ENCODE measurements around the gene PFKFB3.

The PFKFB3 gene

DNA sequence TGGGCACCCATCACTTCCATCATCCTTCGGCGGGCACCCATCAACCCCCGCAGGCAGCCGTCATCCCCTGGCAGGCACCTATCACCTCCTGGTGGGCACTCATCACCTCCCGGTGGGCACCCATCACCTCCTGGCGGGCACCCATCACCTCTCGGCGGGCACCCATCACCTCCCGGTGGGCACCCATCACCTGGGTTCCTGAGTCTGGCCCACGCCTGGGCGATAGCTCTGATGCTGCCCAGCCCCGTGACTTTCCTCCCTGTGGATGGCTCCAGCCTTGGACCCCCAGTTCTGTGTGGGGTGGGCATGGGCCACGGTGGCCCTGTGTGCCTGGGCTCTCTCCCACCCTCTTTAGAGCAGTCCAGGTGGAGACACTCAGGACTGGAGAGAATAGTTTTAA lies 29.0 kb downstream of the PFKFB3 start:
- Histone ChIP-seq H3K23ac (ENCODE audit: low read length) (no peak overlapping the region), H4K8ac (ENCODE audit: low read depth, low read length) (no peak overlapping the region), H3K4me1 (ENCODE audit: control insufficient read depth, low read depth, low read length) (no peaks in the 10 kb centered on the region), H3K9ac (ENCODE audit: low read length) (no peak overlapping the region), H4K5ac (ENCODE audit: low read length) (no peak overlapping the region), H3K79me2 (ENCODE audit: control insufficient read depth, insufficient read depth, low read length) (no peaks in the 10 kb centered on the region), H2BK120ac (ENCODE audit: low read depth, low read length) (no peak overlapping the region), H3K36me3 (ENCODE audit: control insufficient read depth, insufficient read depth, low read length) (peaks cover 14% of the 10 kb centered on the region), H3K4me3 (ENCODE audit: low read length) (no peak overlapping the region), H3K27me3 (ENCODE audit: insufficient read depth, low read length, poor library complexity) (no peaks in the 10 kb centered on the region), H3K56ac (ENCODE audit: low read length) (no peak overlapping the region), H2BK5ac (ENCODE audit: low read length) (no peak overlapping the region), H3K79me1 (ENCODE audit: low read length) (no peaks in the 10 kb centered on the region), H3K18ac (ENCODE audit: low read length) (no peak overlapping the region), H3K4ac (ENCODE audit: low read depth, low read length) (no peak overlapping the region), H3K27ac (ENCODE audit: low read depth, low read length) (no peak overlapping the region), H2BK15ac (replicated peaks; ENCODE audit: low read depth) (no peak overlapping the region), H3K4me2 (ENCODE audit: low read length) (no peak overlapping the region), H2AK5ac (ENCODE audit: low read length) (no peak overlapping the region)
- no CpG with 5 or more reads among the region's 13 CpGs for WGBS (ENCODE audit: extremely low coverage, insufficient coverage, low lambda C conversion rate)
- DNase-seq, result no peak

DNA sequence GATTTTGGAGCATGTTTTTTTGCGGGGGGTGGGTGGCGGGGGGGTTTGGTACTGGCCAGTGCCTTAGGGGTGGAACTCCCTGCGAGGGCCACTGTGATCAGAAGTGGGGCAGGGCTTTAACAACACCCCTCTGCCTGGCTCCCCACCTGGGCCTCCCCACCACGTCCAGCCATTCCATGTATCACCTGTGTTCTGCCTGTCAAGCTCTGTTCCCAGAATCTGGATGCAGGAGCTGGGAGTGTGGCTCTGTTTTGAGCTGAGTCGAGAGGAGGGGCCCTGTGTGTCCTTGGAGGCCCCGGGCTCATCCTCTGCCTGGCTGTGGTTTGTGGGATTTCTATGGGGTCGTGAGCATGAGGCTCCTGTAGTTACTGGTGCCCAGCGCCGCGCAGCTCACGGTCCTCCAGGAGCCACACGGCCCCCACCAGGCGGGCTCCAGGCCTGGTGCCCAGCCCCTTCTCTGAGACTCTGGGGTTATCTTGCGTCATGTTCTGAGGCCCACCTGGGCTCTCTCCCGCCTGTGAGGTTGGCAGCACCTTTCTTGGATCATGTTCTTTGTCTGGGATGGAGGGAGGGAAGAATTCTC lies 29.6 kb downstream of the PFKFB3 start:
- Histone ChIP-seq H3K4me2 (ENCODE audit: low read length) (no peak overlapping the region), H2BK120ac (ENCODE audit: low read depth, low read length) (no peak overlapping the region), H3K79me2 (ENCODE audit: control insufficient read depth, insufficient read depth, low read length) (no peaks in the 10 kb centered on the region), H3K4ac (ENCODE audit: low read depth, low read length) (no peak overlapping the region), H3K4me1 (ENCODE audit: control insufficient read depth, low read depth, low read length) (no peaks in the 10 kb centered on the region), H3K9ac (ENCODE audit: low read length) (no peak overlapping the region), H2BK5ac (ENCODE audit: low read length) (no peak overlapping the region), H3K27ac (ENCODE audit: low read depth, low read length) (no peak overlapping the region), H3K79me1 (ENCODE audit: low read length) (no peaks in the 10 kb centered on the region), H3K18ac (ENCODE audit: low read length) (no peak overlapping the region), H3K36me3 (ENCODE audit: control insufficient read depth, insufficient read depth, low read length) (peaks cover 12% of the 10 kb centered on the region), H2AK5ac (ENCODE audit: low read length) (no peak overlapping the region), H3K4me3 (ENCODE audit: low read length) (no peak overlapping the region), H2BK15ac (replicated peaks; ENCODE audit: low read depth) (no peak overlapping the region), H3K23ac (ENCODE audit: low read length) (no peak overlapping the region), H4K5ac (ENCODE audit: low read length) (no peak overlapping the region), H4K8ac (ENCODE audit: low read depth, low read length) (no peak overlapping the region), H3K56ac (ENCODE audit: low read length) (no peak overlapping the region), H3K27me3 (ENCODE audit: insufficient read depth, low read length, poor library complexity) (no peaks in the 10 kb centered on the region)
- no peak for DNase-seq
- no CpG with 5 or more reads among the region's 15 CpGs for WGBS (ENCODE audit: extremely low coverage, insufficient coverage, low lambda C conversion rate)

DNA sequence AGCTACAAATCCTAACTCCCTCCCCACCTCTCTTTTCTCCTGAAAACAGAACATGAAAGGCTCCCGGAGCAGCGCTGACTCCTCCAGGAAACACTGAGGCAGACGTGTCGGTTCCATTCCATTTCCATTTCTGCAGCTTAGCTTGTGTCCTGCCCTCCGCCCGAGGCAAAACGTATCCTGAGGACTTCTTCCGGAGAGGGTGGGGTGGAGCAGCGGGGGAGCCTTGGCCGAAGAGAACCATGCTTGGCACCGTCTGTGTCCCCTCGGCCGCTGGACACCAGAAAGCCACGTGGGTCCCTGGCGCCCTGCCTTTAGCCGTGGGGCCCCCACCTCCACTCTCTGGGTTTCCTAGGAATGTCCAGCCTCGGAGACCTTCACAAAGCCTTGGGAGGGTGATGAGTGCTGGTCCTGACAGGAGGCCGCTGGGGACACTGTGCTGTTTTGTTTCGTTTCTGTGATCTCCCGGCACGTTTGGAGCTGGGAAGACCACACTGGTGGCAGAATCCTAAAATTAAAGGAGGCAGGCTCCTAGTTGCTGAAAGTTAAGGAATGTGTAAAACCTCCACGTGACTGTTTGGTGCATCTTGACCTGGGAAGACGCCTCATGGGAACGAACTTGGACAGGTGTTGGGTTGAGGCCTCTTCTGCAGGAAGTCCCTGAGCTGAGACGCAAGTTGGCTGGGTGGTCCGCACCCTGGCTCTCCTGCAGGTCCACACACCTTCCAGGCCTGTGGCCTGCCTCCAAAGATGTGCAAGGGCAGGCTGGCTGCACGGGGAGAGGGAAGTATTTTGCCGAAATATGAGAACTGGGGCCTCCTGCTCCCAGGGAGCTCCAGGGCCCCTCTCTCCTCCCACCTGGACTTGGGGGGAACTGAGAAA lies 30.4 kb downstream of the PFKFB3 start:
- Histone ChIP-seq H3K79me1 (ENCODE audit: low read length) (no peaks in the 10 kb centered on the region), H4K5ac (ENCODE audit: low read length) (no peak overlapping the region), H2BK120ac (ENCODE audit: low read depth, low read length) (no peak overlapping the region), H3K4me1 (ENCODE audit: control insufficient read depth, low read depth, low read length) (no peaks in the 10 kb centered on the region), H3K18ac (ENCODE audit: low read length) (no peak overlapping the region), H2BK15ac (replicated peaks; ENCODE audit: low read depth) (no peak overlapping the region), H2BK5ac (ENCODE audit: low read length) (no peak overlapping the region), H4K8ac (ENCODE audit: low read depth, low read length) (no peak overlapping the region), H3K27ac (ENCODE audit: low read depth, low read length) (no peak overlapping the region), H3K4me2 (ENCODE audit: low read length) (no peak overlapping the region), H3K9ac (ENCODE audit: low read length) (no peak overlapping the region), H3K4ac (ENCODE audit: low read depth, low read length) (no peak overlapping the region), H3K27me3 (ENCODE audit: insufficient read depth, low read length, poor library complexity) (no peaks in the 10 kb centered on the region), H3K4me3 (ENCODE audit: low read length) (no peak overlapping the region), H2AK5ac (ENCODE audit: low read length) (no peak overlapping the region), H3K56ac (ENCODE audit: low read length) (no peak overlapping the region), H3K23ac (ENCODE audit: low read length) (no peak overlapping the region), H3K36me3 (ENCODE audit: control insufficient read depth, insufficient read depth, low read length) (peaks cover 10% of the 10 kb centered on the region), H3K79me2 (ENCODE audit: control insufficient read depth, insufficient read depth, low read length) (no peaks in the 10 kb centered on the region)
- WGBS (ENCODE audit: extremely low coverage, insufficient coverage, low lambda C conversion rate), result no CpG with 5 or more reads among the region's 28 CpGs
- DNase-seq, result no peak

DNA sequence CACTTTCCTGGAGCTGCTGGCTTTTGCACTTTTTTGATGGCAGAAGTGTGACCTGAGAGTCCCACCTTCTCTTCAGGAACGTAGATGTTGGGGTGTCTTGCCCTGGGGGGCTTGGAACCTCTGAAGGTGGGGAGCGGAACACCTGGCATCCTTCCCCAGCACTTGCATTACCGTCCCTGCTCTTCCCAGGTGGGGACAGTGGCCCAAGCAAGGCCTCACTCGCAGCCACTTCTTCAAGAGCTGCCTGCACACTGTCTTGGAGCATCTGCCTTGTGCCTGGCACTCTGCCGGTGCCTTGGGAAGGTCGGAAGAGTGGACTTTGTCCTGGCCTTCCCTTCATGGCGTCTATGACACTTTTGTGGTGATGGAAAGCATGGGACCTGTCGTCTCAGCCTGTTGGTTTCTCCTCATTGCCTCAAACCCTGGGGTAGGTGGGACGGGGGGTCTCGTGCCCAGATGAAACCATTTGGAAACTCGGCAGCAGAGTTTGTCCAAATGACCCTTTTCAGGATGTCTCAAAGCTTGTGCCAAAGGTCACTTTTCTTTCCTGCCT lies 31.1 kb downstream of the PFKFB3 start:
- H3K36me3 ChIP-seq (ENCODE audit: control insufficient read depth, insufficient read depth, low read length), result peaks cover 6% of the 10 kb centered on the region
- H2BK120ac ChIP-seq (ENCODE audit: low read depth, low read length), result no peak overlapping the region
- no peaks in the 10 kb centered on the region for H3K79me1 ChIP-seq (ENCODE audit: low read length)
- H3K4me1 ChIP-seq (ENCODE audit: control insufficient read depth, low read depth, low read length), result no peaks in the 10 kb centered on the region
- no peak overlapping the region for H2BK15ac ChIP-seq (replicated peaks; ENCODE audit: low read depth)
- no peak overlapping the region for H3K4me2 ChIP-seq (ENCODE audit: low read length)
- H3K4ac ChIP-seq (ENCODE audit: low read depth, low read length), result no peak overlapping the region
- no peak overlapping the region for H3K9ac ChIP-seq (ENCODE audit: low read length)
- DNase-seq, result no peak
- H3K23ac ChIP-seq (ENCODE audit: low read length), result no peak overlapping the region
- no peak overlapping the region for H3K18ac ChIP-seq (ENCODE audit: low read length)
- no peak overlapping the region for H3K56ac ChIP-seq (ENCODE audit: low read length)
- H3K27me3 ChIP-seq (ENCODE audit: insufficient read depth, low read length, poor library complexity), result no peaks in the 10 kb centered on the region
- H4K8ac ChIP-seq (ENCODE audit: low read depth, low read length), result no peak overlapping the region
- H3K79me2 ChIP-seq (ENCODE audit: control insufficient read depth, insufficient read depth, low read length), result no peaks in the 10 kb centered on the region
- no peak overlapping the region for H2AK5ac ChIP-seq (ENCODE audit: low read length)
- no peak overlapping the region for H2BK5ac ChIP-seq (ENCODE audit: low read length)
- H4K5ac ChIP-seq (ENCODE audit: low read length), result no peak overlapping the region
- H3K27ac ChIP-seq (ENCODE audit: low read depth, low read length), result no peak overlapping the region
- H3K4me3 ChIP-seq (ENCODE audit: low read length), result no peak overlapping the region
- WGBS (ENCODE audit: extremely low coverage, insufficient coverage, low lambda C conversion rate), result no CpG with 5 or more reads among the region's 11 CpGs

DNA sequence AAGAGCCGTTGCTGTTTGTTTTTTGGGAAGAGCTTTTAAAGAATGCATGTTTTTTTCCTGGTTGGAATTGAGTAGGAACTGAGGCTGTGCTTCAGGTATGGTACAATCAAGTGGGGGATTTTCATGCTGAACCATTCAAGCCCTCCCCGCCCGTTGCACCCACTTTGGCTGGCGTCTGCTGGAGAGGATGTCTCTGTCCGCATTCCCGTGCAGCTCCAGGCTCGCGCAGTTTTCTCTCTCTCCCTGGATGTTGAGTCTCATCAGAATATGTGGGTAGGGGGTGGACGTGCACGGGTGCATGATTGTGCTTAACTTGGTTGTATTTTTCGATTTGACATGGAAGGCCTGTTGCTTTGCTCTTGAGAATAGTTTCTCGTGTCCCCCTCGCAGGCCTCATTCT lies 31.6 kb downstream of the PFKFB3 start:
- Histone ChIP-seq H2AK5ac (ENCODE audit: low read length) (no peak overlapping the region), H3K36me3 (ENCODE audit: control insufficient read depth, insufficient read depth, low read length) (peaks cover 5% of the 10 kb centered on the region), H3K4ac (ENCODE audit: low read depth, low read length) (no peak overlapping the region), H3K18ac (ENCODE audit: low read length) (no peak overlapping the region), H2BK15ac (replicated peaks; ENCODE audit: low read depth) (no peak overlapping the region), H2BK5ac (ENCODE audit: low read length) (no peak overlapping the region), H4K8ac (ENCODE audit: low read depth, low read length) (no peak overlapping the region), H3K79me2 (ENCODE audit: control insufficient read depth, insufficient read depth, low read length) (no peaks in the 10 kb centered on the region), H3K9ac (ENCODE audit: low read length) (no peak overlapping the region), H3K4me2 (ENCODE audit: low read length) (no peak overlapping the region), H4K5ac (ENCODE audit: low read length) (no peak overlapping the region), H3K4me3 (ENCODE audit: low read length) (no peak overlapping the region), H3K27me3 (ENCODE audit: insufficient read depth, low read length, poor library complexity) (no peaks in the 10 kb centered on the region), H3K4me1 (ENCODE audit: control insufficient read depth, low read depth, low read length) (no peaks in the 10 kb centered on the region), H3K23ac (ENCODE audit: low read length) (no peak overlapping the region), H3K79me1 (ENCODE audit: low read length) (no peaks in the 10 kb centered on the region), H2BK120ac (ENCODE audit: low read depth, low read length) (no peak overlapping the region), H3K56ac (ENCODE audit: low read length) (no peak overlapping the region), H3K27ac (ENCODE audit: low read depth, low read length) (no peak overlapping the region)
- no CpG with 5 or more reads among the region's 13 CpGs for WGBS (ENCODE audit: extremely low coverage, insufficient coverage, low lambda C conversion rate)
- no peak for DNase-seq

Measured in mesendoderm (in vitro differentiated cells).